Stimulated activated CD4-positive, alpha-beta T cell treated with anti-CD3 and anti-CD28 coated beads, Interleukin-4, amount 100 ng/mL, for 4 hours (primary cell): ENCODE data around the gene CALD1.

Experiments
- DNase-seq, 2 experiments: peaks; one replicate each; pipeline ENCODE4 v3.0.0-alpha.2; 2020

CALD1 gene

GRCh38 chr7:134866617-134867016, 87.2 kb downstream of the CALD1 start:
- no peak for DNase-seq

- DNase-seq, result no peak
Observed at GRCh38 chr7:134870156-134870555, 90.7 kb downstream of the CALD1 start.

GRCh38 chr7:134870781-134871180, 91.3 kb downstream of the CALD1 start:
- no peak for DNase-seq

GRCh38 chr7:134873253-134873652, 93.8 kb downstream of the CALD1 start:
- no peak for DNase-seq

- no peak for DNase-seq
Observed at GRCh38 chr7:134874407-134874806, 95.0 kb downstream of the CALD1 start.

- no peak for DNase-seq
Observed at GRCh38 chr7:134875867-134876266, 96.4 kb downstream of the CALD1 start.

GRCh38 chr7:134878746-134879357, 99.4 kb downstream of the CALD1 start:
- DNase-seq, result no peak

GRCh38 chr7:134879815-134880475, 100.5 kb downstream of the CALD1 start:
- no peak for DNase-seq

- no peak for DNase-seq
Observed at GRCh38 chr7:134882481-134882880, 103.0 kb downstream of the CALD1 start.

GRCh38 chr7:134885967-134886352, 106.5 kb downstream of the CALD1 start:
- no peak for DNase-seq

GRCh38 chr7:134886353-134887057, 107.1 kb downstream of the CALD1 start:
- DNase-seq, result no peak

GRCh38 chr7:134887523-134887922, 108.1 kb downstream of the CALD1 start:
- no peak for DNase-seq

- DNase-seq, result no peak
Observed at GRCh38 chr7:134888141-134888740, 108.8 kb downstream of the CALD1 start.

GRCh38 chr7:134890246-134891240, 111.1 kb downstream of the CALD1 start:
- DNase-seq, result no peak

GRCh38 chr7:134891262-134891695, 111.8 kb downstream of the CALD1 start:
- no peak for DNase-seq

- no peak for DNase-seq
Observed at GRCh38 chr7:134891696-134892678, 112.6 kb downstream of the CALD1 start.

GRCh38 chr7:134892963-134893362, 113.5 kb downstream of the CALD1 start:
- DNase-seq, result no peak

- no peak for DNase-seq
Observed at GRCh38 chr7:134893920-134894319, 114.5 kb downstream of the CALD1 start.

GRCh38 chr7:134894928-134895327, 115.5 kb downstream of the CALD1 start:
- no peak for DNase-seq

GRCh38 chr7:134896073-134896472, 116.6 kb downstream of the CALD1 start:
- DNase-seq, result no peak

GRCh38 chr7:134897936-134898335, 118.5 kb downstream of the CALD1 start:
- no peak for DNase-seq
